LHCN-M2 (cell line): Measurements from ENCODE around the gene UMODL1. TPM values are rescaled to one million over a fixed set of nuclear protein-coding genes. Genes with fewer than 3 reads are reported as not detected.
"Not testable (repeated sequence)": the region's sequence is repeated elsewhere in the genome, so short reads cannot be mapped to it uniquely, and the experiment has no call there.

Source experiments
- DNase-seq: peaks from one replicate; pipeline ENCODE4 v3.0.0-alpha.2; 2012; ENCODE audit warnings: low read depth
- total RNA-seq: library from RNA; depleted of rRNA; stranded (reverse); fragments of >200 nt; gene quantifications from 2 replicates; pipeline ENCODE4 v1.2.3, GENCODE V29; 2014

The UMODL1 gene
- total RNA-seq, 1 experiment from 2014 or later = not detected

DNA sequence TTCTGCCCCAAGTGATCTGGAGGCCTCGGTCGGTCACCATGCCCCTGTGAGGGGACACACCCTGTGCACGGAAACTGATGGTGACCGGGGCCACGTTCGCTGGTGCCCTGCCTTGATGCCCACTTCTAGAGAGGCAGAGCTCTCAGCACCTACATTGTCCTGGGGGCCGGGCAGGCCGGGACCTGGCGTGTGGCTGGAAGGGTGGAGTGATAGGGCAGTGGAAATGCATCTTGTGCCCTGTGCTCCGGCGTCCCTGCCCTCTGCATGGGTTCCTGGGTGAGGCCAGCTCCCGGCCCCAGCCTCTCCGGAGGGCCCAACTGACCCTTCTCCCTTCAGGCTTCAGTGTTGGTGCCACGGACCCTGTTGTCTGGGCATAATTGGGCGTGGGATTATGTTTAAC is 11.0 kb upstream of the UMODL1 start:
- no peak for DNase-seq

DNA sequence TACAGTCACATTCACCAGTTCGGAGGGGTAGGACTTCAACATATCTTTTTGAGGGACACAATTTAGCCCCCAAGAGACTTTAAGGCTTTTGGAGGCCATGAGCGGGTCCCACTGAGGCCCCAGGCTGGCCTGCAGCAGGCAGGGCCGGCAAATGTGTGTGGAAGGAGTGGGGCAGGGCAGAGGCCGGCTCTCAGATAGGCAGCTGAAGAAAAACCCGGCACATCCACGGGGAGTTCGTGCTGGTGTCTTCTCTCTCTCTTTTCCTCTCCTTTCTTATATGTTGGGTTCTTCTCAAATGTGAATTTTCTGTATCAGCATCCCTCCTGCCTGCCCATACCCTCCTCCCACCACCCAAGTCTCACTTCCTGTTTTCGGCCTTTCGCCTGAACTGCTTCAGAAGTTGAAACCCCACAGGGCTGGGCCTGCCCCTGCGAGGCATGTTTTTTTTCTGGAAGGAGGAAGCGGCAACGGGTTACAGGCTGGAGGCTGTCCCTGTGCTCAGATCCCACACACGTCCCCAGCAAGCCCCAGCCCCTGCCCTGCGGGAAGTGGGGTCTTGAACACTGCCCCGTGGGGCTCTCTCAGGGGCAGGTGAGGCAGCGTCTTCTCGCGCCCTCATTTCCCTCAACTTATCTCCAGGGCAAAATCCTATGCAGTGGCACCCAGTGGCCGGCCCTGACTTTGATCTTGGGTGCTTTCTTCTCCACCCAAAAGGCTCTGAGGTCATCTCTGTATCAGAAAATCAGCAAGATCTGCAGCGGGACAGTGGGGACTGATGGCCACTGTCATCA is 9.7 kb upstream of the UMODL1 start:
- DNase-seq = no peak

- DNase-seq = no peak
Measured at GRCh38 chr21:42061986-42062235, 9.2 kb upstream of the UMODL1 start.

- DNase-seq = no peak
Measured at GRCh38 chr21:42062236-42063022, 8.7 kb upstream of the UMODL1 start.

DNA sequence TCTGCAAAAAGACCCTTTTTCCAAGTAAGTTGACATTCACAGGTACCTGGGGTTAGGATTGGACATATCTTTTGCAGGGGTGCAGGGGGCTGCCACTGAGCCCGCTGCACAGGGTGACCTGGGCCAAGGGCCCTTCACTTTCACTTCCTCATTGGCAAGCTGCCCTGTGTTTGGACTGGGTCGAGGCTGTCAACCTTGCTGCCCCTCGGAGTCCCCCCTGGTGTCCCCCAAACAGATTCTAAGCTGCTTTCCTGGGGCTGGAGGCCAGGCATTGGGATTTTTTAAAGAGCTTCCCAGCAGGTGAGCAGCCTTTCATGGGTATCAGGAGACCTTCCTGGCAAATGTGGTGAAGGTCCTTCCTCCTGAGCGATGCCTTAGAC is 7.9 kb upstream of the UMODL1 start:
- no peak for DNase-seq

GRCh38 chr21:42063571-42064521 is 7.3 kb upstream of the UMODL1 start:
- DNase-seq = no peak

GRCh38 chr21:42066521-42066920 is 4.6 kb upstream of the UMODL1 start:
- DNase-seq = no peak

DNA sequence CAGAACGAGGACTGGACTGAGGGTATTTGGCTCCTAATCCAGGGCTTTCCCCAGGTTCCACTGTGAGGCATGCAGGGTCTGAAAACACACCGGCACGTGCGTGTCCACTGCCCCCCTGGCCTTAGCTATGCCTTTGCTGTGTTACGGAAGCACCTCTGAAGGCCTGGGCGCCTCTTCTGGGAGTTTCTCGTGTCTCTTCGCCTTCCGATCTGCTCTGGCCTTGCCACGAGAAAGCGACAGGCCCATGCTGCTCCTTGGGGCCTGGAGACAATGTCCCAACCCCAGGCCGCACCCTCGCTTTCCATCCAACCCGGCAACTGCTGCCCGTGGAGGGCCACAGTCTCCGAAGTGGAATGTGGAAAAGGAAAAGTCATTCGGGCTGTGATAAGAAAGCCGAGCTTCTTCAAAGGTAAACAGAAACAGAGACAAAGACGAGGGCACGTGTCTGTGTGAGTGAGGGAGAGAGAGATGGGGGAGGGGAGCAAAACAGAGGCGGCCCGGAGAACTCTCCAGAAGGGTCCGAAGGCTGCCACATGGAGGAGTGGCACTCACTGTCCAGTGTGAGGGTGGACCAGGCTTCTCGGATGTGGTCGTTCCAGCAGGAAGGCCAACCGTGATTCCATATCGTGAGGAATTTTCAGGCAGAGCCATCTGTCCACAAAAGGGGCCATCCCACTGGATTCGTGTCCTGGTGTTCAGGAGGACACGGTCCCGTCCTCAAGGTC is 3.4 kb upstream of the UMODL1 start:
- DNase-seq = no peak

GRCh38 chr21:42068256-42068545 is 2.9 kb upstream of the UMODL1 start:
- DNase-seq = no peak

- no peak for DNase-seq
Measured at GRCh38 chr21:42068592-42068991, 2.5 kb upstream of the UMODL1 start.

GRCh38 chr21:42069327-42069726 is 1.8 kb upstream of the UMODL1 start:
- no peak for DNase-seq

GRCh38 chr21:42069843-42070242 is 1.3 kb upstream of the UMODL1 start:
- no peak for DNase-seq

DNA sequence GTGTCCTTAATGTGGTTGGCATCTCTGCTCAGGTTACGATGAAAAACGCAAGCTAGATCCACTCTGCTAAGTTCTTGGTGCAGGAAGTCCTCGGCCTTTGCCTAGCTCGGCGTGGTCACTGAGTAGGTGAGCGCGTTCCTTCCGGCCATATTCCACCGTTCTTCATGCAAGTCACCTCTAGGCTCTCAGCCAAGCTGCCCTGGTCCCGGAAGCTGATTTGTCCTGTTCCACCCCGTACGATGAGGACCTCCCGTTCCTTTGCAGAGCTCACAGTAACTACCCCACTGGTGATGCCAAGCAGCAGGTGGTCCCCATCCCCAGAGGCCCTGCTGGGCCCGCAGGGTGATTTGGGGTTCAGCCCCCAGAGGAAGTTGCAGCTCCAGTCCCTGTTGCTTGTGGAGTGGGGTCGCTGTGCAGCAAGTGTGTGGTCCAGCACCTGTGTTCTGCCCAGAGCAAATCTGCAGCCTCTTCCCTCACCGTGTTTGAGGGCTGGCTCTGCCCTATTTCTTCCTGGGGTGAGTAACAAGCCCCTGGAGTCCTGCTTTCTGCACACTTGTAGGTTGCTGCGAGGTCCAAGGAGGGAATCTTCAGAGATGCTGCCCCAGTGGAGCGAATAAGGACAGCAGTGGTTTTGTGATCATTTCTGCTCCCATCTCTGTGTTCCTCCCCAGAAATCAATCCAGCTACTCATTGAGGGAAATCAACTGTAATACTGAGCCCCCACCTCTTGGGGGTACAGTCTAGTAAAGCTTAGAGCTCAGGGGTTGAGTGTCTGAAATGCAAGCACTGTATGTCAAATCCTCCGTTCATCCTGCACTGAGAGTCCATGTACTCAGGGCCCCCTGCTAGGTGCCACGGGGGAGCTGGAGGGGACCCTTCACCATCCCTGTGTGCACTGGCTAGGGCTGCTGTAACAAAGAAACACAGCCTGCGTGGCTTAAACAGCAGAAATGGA is 2.3 kb downstream of the UMODL1 start:
- no peak for DNase-seq

DNA sequence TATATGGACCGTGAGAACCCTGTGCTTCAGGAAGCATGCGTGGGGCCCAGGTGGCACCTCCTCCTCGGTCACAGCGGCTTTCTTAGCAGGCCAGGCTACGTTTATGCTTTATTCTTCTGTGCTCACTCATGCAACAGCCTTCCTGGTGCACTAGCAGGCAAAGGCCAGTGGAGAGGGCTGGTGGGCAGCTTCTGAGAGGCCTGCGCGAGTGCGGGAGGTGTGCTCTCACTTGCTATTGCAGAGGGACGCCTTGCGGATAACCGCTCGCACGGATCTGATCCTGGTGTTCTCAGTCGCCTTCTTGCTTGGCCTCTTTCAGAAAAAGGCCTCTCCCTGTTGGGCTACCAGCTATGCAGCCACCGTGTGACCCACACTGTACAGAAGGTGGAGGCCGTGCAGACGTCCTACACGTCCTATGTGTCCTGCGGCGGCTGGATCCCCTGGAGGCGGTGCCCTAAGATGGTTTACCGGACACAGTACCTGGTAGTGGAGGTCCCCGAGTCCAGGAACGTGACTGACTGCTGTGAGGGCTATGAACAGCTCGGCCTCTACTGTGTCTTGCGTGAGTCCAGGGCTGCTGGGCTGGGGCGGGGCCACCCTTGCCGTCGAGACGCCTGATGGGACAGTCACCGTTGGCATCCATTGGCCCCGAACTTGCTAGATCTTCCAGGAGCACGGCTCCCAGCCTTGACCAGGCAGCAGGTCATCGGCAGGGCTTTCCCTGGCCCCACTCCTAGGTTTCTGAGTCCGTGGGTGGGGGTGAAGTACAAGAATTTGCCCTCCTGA is 4.8 kb downstream of the UMODL1 start:
- DNase-seq = no peak

DNA sequence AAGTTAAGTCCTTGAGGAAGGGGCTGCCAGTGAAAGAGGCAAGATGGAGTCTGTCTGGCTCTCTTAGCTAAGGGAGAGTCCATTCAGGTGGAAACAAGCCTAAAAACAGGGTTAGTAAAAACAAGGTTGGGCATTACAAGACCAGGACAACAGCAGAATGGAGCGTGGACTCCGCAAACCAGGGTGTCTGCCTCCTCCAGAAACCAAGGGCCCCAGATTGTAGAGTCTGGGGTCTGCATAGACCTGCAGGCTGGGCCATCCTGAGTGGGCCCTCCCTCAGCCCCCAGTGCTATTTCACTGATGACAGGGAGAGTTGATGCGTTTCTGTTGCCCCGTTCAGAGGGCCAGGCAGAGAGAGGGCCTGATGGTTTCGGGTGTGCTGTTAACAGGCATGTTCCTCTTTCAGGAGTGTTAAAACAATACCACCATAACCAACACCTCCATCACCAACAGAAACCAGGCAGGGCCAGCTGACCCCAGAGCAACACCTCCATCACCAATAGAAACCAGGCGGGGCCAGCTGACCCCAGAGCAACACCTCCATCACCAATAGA is 6.6 kb downstream of the UMODL1 start:
- not testable (repeated sequence) for DNase-seq

- not testable (repeated sequence) for DNase-seq
Measured at GRCh38 chr21:42078247-42079007, 7.3 kb downstream of the UMODL1 start.

GRCh38 chr21:42079008-42079938 is 8.2 kb downstream of the UMODL1 start:
- no peak for DNase-seq
